Vagina (tissue), 2 donors: Measurements from ENCODE around the gene IGF2BP3. TPM values are rescaled to one million over a fixed set of nuclear protein-coding genes. Genes with fewer than 3 reads are reported as not detected.

Experiments
- DNase-seq, 2 donors: peaks; one replicate each; pipeline ENCODE4 v3.0.0-alpha.2; 2017; ENCODE audit errors: extremely low spot score in 2 of 2
- H3K27ac ChIP-seq: fragments of 200-600 bp; sonication (generic); one replicate; pipeline ENCODE4 v1.5.1; 2019
- H3K27me3 ChIP-seq: fragments of 200-600 bp; sonication (generic); one replicate; pipeline ENCODE4 v1.5.1; 2019
- H3K36me3 ChIP-seq, 2 donors: fragments of 200-600 bp; sonication (generic); one replicate each; pipeline ENCODE4 v1.5.1; 2017 to 2019
- H3K4me1 ChIP-seq: fragments of 200-600 bp; sonication (generic); one replicate; pipeline ENCODE4 v1.5.1; 2019
- H3K4me3 ChIP-seq, 2 donors: fragments of 200-600 bp; sonication (generic); 1 replicate in 1 of 2; 2 replicates in 1 of 2; pipeline ENCODE4 v1.5.1; 2016 to 2019
- H3K9me3 ChIP-seq: fragments of 200-600 bp; sonication (generic); one replicate; pipeline ENCODE4 v1.5.1; 2019
- CTCF ChIP-seq, 3 experiments: fragments of 450-650 bp in 2 of 3; fragments of 200-600 bp in 1 of 3; sonication (generic) in 1 of 3; IDR thresholded peaks; one replicate each; pipeline ENCODE4 v1.5.1; 2017 to 2019; ENCODE audit warnings: antibody characterized with exemption in 3 of 3, mild to moderate bottlenecking in 2 of 3, moderate library complexity in 2 of 3
- POLR2A ChIP-seq, 2 donors: fragments of 450-650 bp; IDR thresholded peaks; one replicate each; pipeline ENCODE4 v1.6.1; 2017; ENCODE audit warnings: antibody characterized with exemption in 2 of 2, mild to moderate bottlenecking in 2 of 2, moderate library complexity in 2 of 2
- POLR2AphosphoS5 ChIP-seq, 2 donors: sonication (generic); formaldehyde crosslinking; IDR thresholded peaks; one replicate each; pipeline ENCODE4 v1.9.0; 2017; ENCODE audit warnings: antibody characterized with exemption in 2 of 2, mild to moderate bottlenecking in 2 of 2, low read depth in 1 of 2; ENCODE audit not compliant: insufficient read depth in 1 of 2
- intact Hi-C: fragments of 100-400 bp; cut with DNase I; formaldehyde crosslinking; loops from one replicate; pipeline ENCODE4 v1.15.1; 2023
- total RNA-seq: library from RNA; depleted of rRNA; stranded (reverse); fragments of >200 nt; gene quantifications from one replicate; pipeline ENCODE4 v1.2.3, GENCODE V29; 2016

IGF2BP3 gene
- total RNA-seq, 1 donor from 2014 or later, result 11.8 TPM

GRCh38 chr7:23357190-23358093, 112.8 kb downstream of the IGF2BP3 start:
- Histone ChIP-seq H3K9me3 (no peaks in the 10 kb centered on the region), H3K4me1 (no peaks in the 10 kb centered on the region), H3K27ac (no peak overlapping the region), H3K36me3 (no peaks in the 10 kb centered on the region), H3K27me3 (no peaks in the 10 kb centered on the region), H3K4me3 (no peak overlapping the region)
- DNase-seq, result no peak
- intact Hi-C loops, result no loop called here
- no peak for TF ChIP-seq POLR2A (IDR thresholded peaks at IDR 0.05)
- TF ChIP-seq POLR2AphosphoS5 (IDR thresholded peaks at IDR 0.05; ENCODE audit: insufficient read depth in 1 of 2, low read depth in 1 of 2), result no peak
- no peak for TF ChIP-seq CTCF (IDR thresholded peaks at IDR 0.05)

GRCh38 chr7:23356726-23357125, 113.6 kb downstream of the IGF2BP3 start:
- no peaks in the 10 kb centered on the region for H3K36me3 ChIP-seq

GRCh38 chr7:23356168-23356567, 114.1 kb downstream of the IGF2BP3 start:
- intact Hi-C loops, result no loop called here
- TF ChIP-seq POLR2AphosphoS5 (IDR thresholded peaks at IDR 0.05; ENCODE audit: insufficient read depth in 1 of 2, low read depth in 1 of 2) (no peak), POLR2A (IDR thresholded peaks at IDR 0.05) (no peak), CTCF (IDR thresholded peaks at IDR 0.05) (no peak)

More at GRCh38 chr7:23356726-23357125, 113.6 kb downstream of the IGF2BP3 start:
- TF ChIP-seq POLR2AphosphoS5 (IDR thresholded peaks at IDR 0.05; ENCODE audit: insufficient read depth in 1 of 2, low read depth in 1 of 2) (no peak), CTCF (IDR thresholded peaks at IDR 0.05) (no peak), POLR2A (IDR thresholded peaks at IDR 0.05) (no peak)
- Histone ChIP-seq H3K27ac (no peak overlapping the region), H3K4me3 (no peak overlapping the region), H3K9me3 (no peaks in the 10 kb centered on the region), H3K27me3 (no peaks in the 10 kb centered on the region), H3K4me1 (no peaks in the 10 kb centered on the region)
- no peak for DNase-seq
- intact Hi-C loops, result no loop called here

GRCh38 chr7:23353172-23353571, 117.1 kb downstream of the IGF2BP3 start:
- no peaks in the 10 kb centered on the region for H3K27me3 ChIP-seq
- DNase-seq, result no peak
- no peak overlapping the region for H3K27ac ChIP-seq
- no peaks in the 10 kb centered on the region for H3K9me3 ChIP-seq
- intact Hi-C loops, result no loop called here
- H3K4me3 ChIP-seq, result no peak overlapping the region
- no peaks in the 10 kb centered on the region for H3K4me1 ChIP-seq
- TF ChIP-seq POLR2AphosphoS5 (IDR thresholded peaks at IDR 0.05; ENCODE audit: insufficient read depth in 1 of 2, low read depth in 1 of 2) (no peak), POLR2A (IDR thresholded peaks at IDR 0.05) (no peak), CTCF (IDR thresholded peaks at IDR 0.05) (no peak)
- H3K36me3 ChIP-seq, result no peaks in the 10 kb centered on the region

More at GRCh38 chr7:23356168-23356567, 114.1 kb downstream of the IGF2BP3 start:
- no peaks in the 10 kb centered on the region for H3K4me1 ChIP-seq
- no peaks in the 10 kb centered on the region for H3K9me3 ChIP-seq
- H3K4me3 ChIP-seq, result no peak overlapping the region
- H3K27me3 ChIP-seq, result no peaks in the 10 kb centered on the region
- DNase-seq, result no peak
- no peaks in the 10 kb centered on the region for H3K36me3 ChIP-seq
- no peak overlapping the region for H3K27ac ChIP-seq

- H3K36me3 ChIP-seq, result no peaks in the 10 kb centered on the region
- H3K4me1 ChIP-seq, result no peaks in the 10 kb centered on the region
- H3K9me3 ChIP-seq, result no peaks in the 10 kb centered on the region
- H3K27me3 ChIP-seq, result no peaks in the 10 kb centered on the region
- intact Hi-C loops, result no loop called here
- DNase-seq, result no peak
- TF ChIP-seq POLR2A (IDR thresholded peaks at IDR 0.05) (no peak), POLR2AphosphoS5 (IDR thresholded peaks at IDR 0.05; ENCODE audit: insufficient read depth in 1 of 2, low read depth in 1 of 2) (no peak), CTCF (IDR thresholded peaks at IDR 0.05) (no peak)
- H3K27ac ChIP-seq, result no peak overlapping the region
- H3K4me3 ChIP-seq, result no peak overlapping the region
Measured at GRCh38 chr7:23350466-23350865, 119.8 kb downstream of the IGF2BP3 start.
